Endodermal cell (in vitro differentiated cells): ENCODE results near the gene ZNF750. TPM values are rescaled to one million over a fixed set of nuclear protein-coding genes. Genes with fewer than 3 reads are reported as not detected.

ENCODE experiments used
- DNase-seq: peaks from one replicate; pipeline ENCODE4 v3.0.0-alpha.2; 2017
- H3K27ac ChIP-seq: 2 replicates; pipeline ENCODE4 v1.5.1; 2013; ENCODE audit warnings: mild to moderate bottlenecking, low read depth, low read length, moderate library complexity
- H3K27me3 ChIP-seq: 2 replicates; pipeline ENCODE4 v1.6.1; 2013; ENCODE audit warnings: mild to moderate bottlenecking, low read length, moderate library complexity; ENCODE audit not compliant: insufficient read depth, control insufficient read depth, poor library complexity, severe bottlenecking
- H3K36me3 ChIP-seq: 2 replicates; pipeline ENCODE4 v1.7.0; 2013; ENCODE audit warnings: mild to moderate bottlenecking, low read length, moderate library complexity; ENCODE audit not compliant: control insufficient read depth, insufficient read depth
- H3K4me1 ChIP-seq: one replicate; pipeline ENCODE4 v1.7.0; 2013; ENCODE audit warnings: low read length; ENCODE audit not compliant: control insufficient read depth, insufficient read depth
- H3K4me3 ChIP-seq: 2 replicates; pipeline ENCODE4 v1.5.1; 2013; ENCODE audit warnings: mild to moderate bottlenecking, low read length, moderate library complexity
- H3K9ac ChIP-seq: 2 replicates; pipeline ENCODE4 v1.6.1; 2013; ENCODE audit warnings: mild to moderate bottlenecking, low read length, moderate library complexity; ENCODE audit not compliant: poor library complexity, severe bottlenecking; ENCODE audit errors: extremely low read depth
- H3K9me3 ChIP-seq: 2 replicates; pipeline ENCODE4 v1.6.1; 2013; ENCODE audit warnings: mild to moderate bottlenecking, low read length, moderate library complexity; ENCODE audit not compliant: control insufficient read depth
- H3K27ac Mint-ChIP-seq: 2 replicates; pipeline ENCODE4 v1.8.0; 2020; ENCODE audit warnings: mixed read lengths
- H3K27me3 Mint-ChIP-seq: 2 replicates; pipeline ENCODE4 v1.8.0; 2021; ENCODE audit warnings: mild to moderate bottlenecking, mixed read lengths; ENCODE audit not compliant: insufficient read depth
- H3K36me3 Mint-ChIP-seq: 2 replicates; pipeline ENCODE4 v1.8.0; 2020; ENCODE audit warnings: low read depth, mixed read lengths
- H3K4me1 Mint-ChIP-seq: 2 replicates; pipeline ENCODE4 v1.8.0; 2020; ENCODE audit warnings: mixed read lengths
- H3K4me3 Mint-ChIP-seq: 2 replicates; pipeline ENCODE4 v1.8.0; 2020; ENCODE audit warnings: mild to moderate bottlenecking, moderate library complexity, mixed read lengths
- H3K9me3 Mint-ChIP-seq: 2 replicates; pipeline ENCODE4 v1.8.0; 2020; ENCODE audit warnings: mild to moderate bottlenecking, mixed read lengths
- CTCF ChIP-seq: fragments of 200-600 bp; sonication (generic); conservative IDR thresholded peaks from 2 replicates; pipeline ENCODE4 v1.5.0; 2021; ENCODE audit warnings: antibody characterized with exemption, mild to moderate bottlenecking
- WGBS, 2 experiments: methylation state at CpG; one replicate each; pipeline versions ENCODE4 v1.1.5 to v1.1.7; 2013; ENCODE audit warnings: missing lambda C conversion rate in 2 of 2, mixed read lengths in 1 of 2; ENCODE audit not compliant: insufficient coverage in 1 of 2, insufficient read length in 1 of 2; 5-methylcytosine and 5-hydroxymethylcytosine counted together
- total RNA-seq, 2 donors: library from RNA; stranded (reverse); fragmentation: NEBNext Ultra II Directional in 1 of 2; extraction: Animal tissue kit (Norgen Biotek cat#: 25700) in 1 of 2; gene quantifications; 2 replicates in 1 of 2; 3 replicates in 1 of 2; pipeline ENCODE4 v1.2.1, GENCODE V29; 2021

Gene ZNF750
- total RNA-seq, 2 donors from 2014 or later: not detected

GRCh38 chr17:82863941-82864712, 24.3 kb upstream of the ZNF750 start:
- Mint-ChIP-seq H3K4me1 (peaks cover 9% of the 10 kb centered on the region), H3K4me3 (no peak overlapping the region), H3K27me3 (no peaks in the 10 kb centered on the region), H3K36me3 (no peaks in the 10 kb centered on the region), H3K27ac (peak overlapping the region; percentile 8), H3K9me3 (no peaks in the 10 kb centered on the region)
- no peak overlapping the region for H3K4me3 ChIP-seq
- no peaks in the 10 kb centered on the region for H3K9me3 ChIP-seq
- peaks cover 9% of the 10 kb centered on the region for H3K4me1 ChIP-seq
- no peaks in the 10 kb centered on the region for H3K36me3 ChIP-seq
- H3K27ac ChIP-seq: peak overlapping the region; percentile 44
- no peak overlapping the region for H3K9ac ChIP-seq
- WGBS, 2 experiments: 86 to 93% methylated on average over 8 to 18 of the region's 18 CpGs
- no peak for DNase-seq
- TF ChIP-seq CTCF: no peak
- no peaks in the 10 kb centered on the region for H3K27me3 ChIP-seq

- no peaks in the 10 kb centered on the region for H3K9me3 ChIP-seq
- TF ChIP-seq CTCF: no peak
- peak overlapping the region; percentile 44 for H3K27ac ChIP-seq
- H3K4me1 ChIP-seq: peaks cover 9% of the 10 kb centered on the region
- WGBS, 2 experiments: 86 to 93% methylated on average over 7 to 11 of the region's 11 CpGs
- peak; percentile 67 for DNase-seq
- no peaks in the 10 kb centered on the region for H3K36me3 ChIP-seq
- H3K27me3 ChIP-seq: no peaks in the 10 kb centered on the region
- peaks cover 9% of the 10 kb centered on the region for H3K4me1 Mint-ChIP-seq
- H3K36me3 Mint-ChIP-seq: no peaks in the 10 kb centered on the region
- no peaks in the 10 kb centered on the region for H3K27me3 Mint-ChIP-seq
- H3K9me3 Mint-ChIP-seq: no peaks in the 10 kb centered on the region
- peak overlapping the region; percentile 52 for H3K27ac Mint-ChIP-seq
- no peak overlapping the region for H3K4me3 Mint-ChIP-seq
- H3K4me3 ChIP-seq: no peak overlapping the region
- H3K9ac ChIP-seq: no peak overlapping the region
These were observed 23.6 kb upstream of the ZNF750 start for GRCh38 chr17:82863383-82863940.

GRCh38 chr17:82862737-82863382, 23.0 kb upstream of the ZNF750 start:
- Histone ChIP-seq H3K9me3 (no peaks in the 10 kb centered on the region), H3K4me3 (no peak overlapping the region), H3K4me1 (peaks cover 9% of the 10 kb centered on the region), H3K27me3 (no peaks in the 10 kb centered on the region), H3K27ac (peak overlapping the region; percentile 44), H3K9ac (no peak overlapping the region), H3K36me3 (no peaks in the 10 kb centered on the region)
- no peak overlapping the region for H3K4me3 Mint-ChIP-seq
- WGBS, 2 experiments: 90 to 91% methylated on average over 14 to 25 of the region's 25 CpGs
- H3K27me3 Mint-ChIP-seq: no peaks in the 10 kb centered on the region
- peaks cover 9% of the 10 kb centered on the region for H3K4me1 Mint-ChIP-seq
- H3K27ac Mint-ChIP-seq: peak overlapping the region; percentile 52
- TF ChIP-seq CTCF: no peak
- H3K36me3 Mint-ChIP-seq: no peaks in the 10 kb centered on the region
- DNase-seq: no peak
- H3K9me3 Mint-ChIP-seq: no peaks in the 10 kb centered on the region
